A549 (cell line): ENCODE measurements around the gene MESP2.

Experiments
- CTCF ChIP-seq: fragments of >200 bp; sonication (Bioruptor Twin); formaldehyde crosslinking; IDR thresholded peaks from 3 replicates; pipeline ENCODE4 v1.5.1; 2016
- EP300 ChIP-seq, 2 experiments: fragments of >200 bp; sonication (Bioruptor Twin); formaldehyde crosslinking; IDR thresholded peaks; 2 replicates in 1 of 2; 3 replicates in 1 of 2; pipeline ENCODE4 v1.6.1; 2016 to 2017
- ZFP36 ChIP-seq: fragments of 450-650 bp; IDR thresholded peaks from 2 replicates; pipeline ENCODE4 v1.6.1; 2014; ENCODE audit warnings: borderline replicate concordance; ENCODE audit not compliant: partially characterized antibody
- TF ChIP-seq, protein P1 (sequence below): IDR thresholded peaks from 2 replicates; pipeline ENCODE4 v1.6.1; 2012

- TF ChIP-seq ZFP36: no peak
- no peak for TF ChIP-seq EP300 (IDR thresholded peaks at IDR 0.05)
- TF ChIP-seq, protein P1, sequence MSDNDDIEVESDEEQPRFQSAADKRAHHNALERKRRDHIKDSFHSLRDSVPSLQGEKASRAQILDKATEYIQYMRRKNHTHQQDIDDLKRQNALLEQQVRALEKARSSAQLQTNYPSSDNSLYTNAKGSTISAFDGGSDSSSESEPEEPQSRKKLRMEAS: no peak
- no peak for TF ChIP-seq CTCF
These were observed 33.1 kb downstream of the MESP2 start for GRCh38 chr15:89809093-89809786.
